CD4-positive, alpha-beta memory T cell (primary cell): ENCODE results near the gene DNAH10. TPM values are rescaled to one million over a fixed set of nuclear protein-coding genes. Genes with fewer than 3 reads are reported as not detected.

Source experiments
- CTCF ChIA-PET: fragments of 350-600 bp; sonication (Branson Sonifier 250); formaldehyde crosslinking; loops from one replicate; lab custom pipeline; 2021; ENCODE audit warnings: inconsistent platforms; ENCODE audit not compliant: partially characterized antibody; lab: Charles Lee
- POLR2A ChIA-PET: fragments of 350-600 bp; sonication (Branson Sonifier 250); formaldehyde crosslinking; loops from one replicate; lab custom pipeline; 2021; ENCODE audit not compliant: partially characterized antibody; lab: Charles Lee
- DNase-seq, 5 donors: peaks; one replicate each; pipeline versions ENCODE4 v3.0.0 to v3.0.0-alpha.2; 2020 to 2022; ENCODE audit warnings: mixed read lengths in 1 of 5
- H3K27ac ChIP-seq: one replicate; pipeline ENCODE4 v1.7.0; 2013; ENCODE audit warnings: low read depth, low read length
- H3K27me3 ChIP-seq: 2 replicates; pipeline ENCODE4 v1.7.0; 2013; ENCODE audit warnings: mild to moderate bottlenecking, low read length, moderate library complexity; ENCODE audit not compliant: insufficient read depth
- H3K36me3 ChIP-seq: 2 replicates; pipeline ENCODE4 v1.7.0; 2013; ENCODE audit warnings: mild to moderate bottlenecking, low read length, moderate library complexity; ENCODE audit not compliant: insufficient read depth
- H3K4me1 ChIP-seq: 2 replicates; pipeline ENCODE4 v1.7.0; 2013; ENCODE audit warnings: mild to moderate bottlenecking, low read length, moderate library complexity; ENCODE audit not compliant: insufficient read depth
- H3K4me3 ChIP-seq, 2 donors: one replicate each; pipeline ENCODE4 v1.7.0; 2013; ENCODE audit warnings: low read length in 2 of 2, mild to moderate bottlenecking in 1 of 2
- H3K9me3 ChIP-seq, 2 donors: one replicate each; pipeline ENCODE4 v1.7.0; 2013; ENCODE audit warnings: low read length in 2 of 2, control low read depth in 1 of 2; ENCODE audit not compliant: control insufficient read depth in 1 of 2
- H3K27ac Mint-ChIP-seq, 7 donors: one replicate each; pipeline ENCODE4 v1.8.0; 2020 to 2021; ENCODE audit warnings: mixed read lengths in 7 of 7, mild to moderate bottlenecking in 6 of 7, inconsistent platforms in 3 of 7, moderate library complexity in 3 of 7
- H3K27me3 Mint-ChIP-seq, 2 donors: one replicate each; pipeline ENCODE4 v1.8.0; 2020 to 2021; ENCODE audit warnings: mixed read lengths in 2 of 2
- H3K36me3 Mint-ChIP-seq, 2 donors: one replicate each; pipeline ENCODE4 v1.8.0; 2020 to 2021; ENCODE audit warnings: mixed read lengths in 2 of 2, inconsistent platforms in 1 of 2, mild to moderate bottlenecking in 1 of 2
- H3K4me1 Mint-ChIP-seq, 4 donors: one replicate each; pipeline ENCODE4 v1.8.0; 2020 to 2021; ENCODE audit warnings: mixed read lengths in 4 of 4, mild to moderate bottlenecking in 1 of 4
- H3K4me3 Mint-ChIP-seq, 8 donors: one replicate each; pipeline ENCODE4 v1.8.0; 2020 to 2021; ENCODE audit warnings: mixed read lengths in 8 of 8, mild to moderate bottlenecking in 7 of 8, moderate library complexity in 6 of 8, inconsistent platforms in 3 of 8
- H3K9me3 Mint-ChIP-seq, 8 donors: one replicate each; pipeline ENCODE4 v1.8.0; 2020 to 2021; ENCODE audit warnings: mixed read lengths in 8 of 8, mild to moderate bottlenecking in 5 of 8, inconsistent platforms in 3 of 8, moderate library complexity in 1 of 8
- intact Hi-C: fragments of 100-400 bp; cut with micrococcal nuclease; formaldehyde crosslinking; loops from one replicate; pipeline ENCODE4 v1.15.1; 2023
- polyA plus RNA-seq, 2 donors: library from polyadenylated mRNA; unstranded; fragments of 300-500 nt; fragmentation: Illumina TruSeq; gene quantifications; one replicate each; pipeline ENCODE4 v1.2.3, GENCODE V29; 2021
- total RNA-seq, 2 experiments: library from RNA; stranded (reverse); gene quantifications; one replicate each; pipeline ENCODE4 v1.2.3, GENCODE V29; 2021

DNAH10 gene
- total and polyA plus RNA-seq, 4 experiments from 2014 or later = 0.06 to 0.08 (median 0.06) TPM; not detected in 1

DNA sequence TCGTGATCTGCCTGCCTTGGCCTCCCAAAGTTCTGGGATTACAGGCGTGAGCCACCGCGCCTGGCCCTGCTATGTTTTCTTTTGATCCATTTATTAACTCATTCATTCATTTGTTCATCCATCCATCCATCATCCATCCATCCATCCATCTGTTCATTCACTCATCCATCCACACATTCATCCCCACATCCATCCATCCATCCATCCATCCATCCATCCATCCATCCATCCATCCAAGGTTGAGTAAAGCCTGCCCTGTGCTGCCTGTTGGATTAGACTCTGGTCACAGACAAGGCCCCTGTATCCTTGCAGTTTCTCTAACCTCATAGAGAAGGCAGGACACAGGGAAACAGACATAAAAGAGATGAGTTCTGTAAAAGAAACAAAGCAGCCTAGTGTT lies 44.9 kb downstream of the DNAH10 start:
- no peak for DNase-seq
- no peaks in the 10 kb centered on the region for H3K4me1 ChIP-seq
- H3K36me3 ChIP-seq = no peaks in the 10 kb centered on the region
- intact Hi-C loops = no loop called here
- H3K27me3 ChIP-seq = no peaks in the 10 kb centered on the region
- Mint-ChIP-seq H3K4me1 (peaks cover 0 to 1% (median 0%) of the 10 kb centered on the region in 4 donors), H3K4me3 (no peak overlapping the region), H3K27ac (peak overlapping the region in 1 of 7 donors; percentile 65), H3K27me3 (peaks cover 7 to 24% of the 10 kb centered on the region in 2 donors), H3K36me3 (no peaks in the 10 kb centered on the region), H3K9me3 (peaks cover 0 to 2% (median 0%) of the 10 kb centered on the region in 8 donors)
- POLR2A ChIA-PET = no interaction called here
- CTCF ChIA-PET = no interaction called here
- H3K4me3 ChIP-seq = no peak overlapping the region
- no peak overlapping the region for H3K27ac ChIP-seq
- H3K9me3 ChIP-seq = no peaks in the 10 kb centered on the region

DNA sequence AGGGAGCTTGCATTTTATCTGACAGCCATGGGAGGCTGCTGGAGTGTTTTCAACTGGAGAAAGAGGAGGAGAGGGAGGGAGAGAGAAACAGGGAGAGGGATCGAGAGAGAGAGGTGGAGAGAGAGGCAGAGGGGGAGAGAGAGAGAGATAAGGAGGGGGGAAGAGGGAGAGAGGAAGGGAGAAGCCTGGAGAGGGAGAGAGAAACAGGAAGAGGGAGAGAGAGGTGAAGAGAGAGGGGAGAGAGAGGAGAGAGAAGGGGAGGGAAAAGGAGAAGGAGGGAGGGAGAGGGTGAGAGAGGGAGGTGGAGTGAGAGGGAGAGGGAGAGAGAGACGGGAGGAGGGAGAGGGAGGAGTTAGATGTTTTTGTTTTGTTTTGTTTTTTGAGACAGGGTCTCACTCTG lies 45.6 kb downstream of the DNAH10 start:
- Mint-ChIP-seq H3K9me3 (peaks cover 0 to 2% (median 0%) of the 10 kb centered on the region in 8 donors), H3K27me3 (peaks cover 8 to 29% of the 10 kb centered on the region in 2 donors), H3K4me3 (no peak overlapping the region), H3K36me3 (no peaks in the 10 kb centered on the region), H3K4me1 (peaks cover 0 to 2% (median under 1%) of the 10 kb centered on the region in 4 donors), H3K27ac (no peak overlapping the region)
- Histone ChIP-seq H3K27ac (no peak overlapping the region), H3K36me3 (no peaks in the 10 kb centered on the region), H3K27me3 (no peaks in the 10 kb centered on the region), H3K4me3 (no peak overlapping the region), H3K4me1 (no peaks in the 10 kb centered on the region), H3K9me3 (no peaks in the 10 kb centered on the region)
- no peak for DNase-seq
- ChIA-PET CTCF (no interaction called here), POLR2A (no interaction called here)
- intact Hi-C loops = no loop called here

DNA sequence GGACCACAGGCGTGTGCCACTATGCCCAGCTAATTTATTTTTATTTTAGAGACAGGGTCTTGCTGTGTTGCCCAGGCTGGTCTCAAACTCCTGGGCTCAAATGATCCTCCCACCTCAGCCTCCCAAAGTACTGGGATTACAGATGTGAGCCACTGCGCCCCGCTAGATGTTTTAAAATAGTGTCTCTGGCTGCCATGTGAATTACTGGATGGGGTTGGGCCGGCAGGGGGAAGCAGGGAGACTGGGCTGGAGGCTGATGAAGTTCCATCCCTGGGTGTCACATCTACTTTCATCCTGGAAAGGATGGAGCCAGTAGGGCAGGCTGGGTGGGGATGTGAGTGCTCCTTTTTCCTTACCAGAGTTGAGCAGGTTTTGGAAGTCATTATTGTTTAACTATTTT lies 46.1 kb downstream of the DNAH10 start:
- Mint-ChIP-seq H3K9me3 (peaks cover 0 to 2% (median 0%) of the 10 kb centered on the region in 8 donors), H3K4me1 (peaks cover 0 to 2% (median under 1%) of the 10 kb centered on the region in 4 donors), H3K27ac (no peak overlapping the region), H3K4me3 (no peak overlapping the region), H3K36me3 (no peaks in the 10 kb centered on the region), H3K27me3 (peaks cover 8 to 30% of the 10 kb centered on the region in 2 donors)
- Histone ChIP-seq H3K27me3 (no peaks in the 10 kb centered on the region), H3K4me3 (no peak overlapping the region), H3K9me3 (no peaks in the 10 kb centered on the region), H3K36me3 (no peaks in the 10 kb centered on the region), H3K27ac (no peak overlapping the region), H3K4me1 (no peaks in the 10 kb centered on the region)
- POLR2A ChIA-PET = no interaction called here
- intact Hi-C loops = no loop called here
- no peak for DNase-seq
- CTCF ChIA-PET = no interaction called here

DNA sequence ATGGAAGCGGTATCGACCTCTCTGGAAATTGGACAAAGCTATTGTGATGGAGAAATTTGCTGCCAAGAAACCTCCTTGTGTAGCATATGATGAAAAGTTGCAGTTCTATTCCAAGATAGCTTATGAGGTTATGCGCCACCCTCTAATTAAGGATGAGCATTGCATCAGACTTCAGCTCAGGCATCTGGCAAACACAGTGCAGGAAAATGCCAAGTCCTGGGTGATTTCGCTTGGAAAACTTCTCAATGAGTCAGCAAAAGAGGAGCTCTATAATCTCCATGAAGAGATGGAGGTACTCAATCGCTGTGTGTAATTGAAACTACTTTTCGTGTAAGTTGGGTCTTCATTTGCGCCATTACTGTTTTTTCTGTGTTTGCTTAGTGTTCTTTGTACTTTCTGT lies 51.2 kb downstream of the DNAH10 start:
- H3K4me3 Mint-ChIP-seq = no peak overlapping the region
- H3K36me3 Mint-ChIP-seq = peaks cover 1 to 12% of the 10 kb centered on the region in 2 donors
- POLR2A ChIA-PET = no interaction called here

DNA sequence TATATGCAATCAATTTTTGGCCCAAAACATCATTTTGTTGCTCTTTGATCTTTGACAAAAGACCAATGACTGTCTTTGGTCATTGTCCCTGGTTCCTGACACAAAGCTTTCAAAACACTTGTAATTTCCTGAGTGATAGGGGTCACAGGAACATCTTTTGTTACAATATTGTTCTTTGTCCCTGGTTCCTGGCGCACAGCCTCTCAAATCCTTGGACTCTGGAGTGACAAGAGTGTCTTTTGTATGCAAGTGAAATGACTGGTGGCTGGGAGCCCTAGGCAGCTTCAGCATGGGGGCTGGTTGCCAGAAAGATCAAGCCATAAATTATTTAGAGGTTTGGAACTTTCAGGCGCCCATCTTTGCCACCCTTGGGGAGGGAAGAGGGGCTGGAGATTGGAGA lies 53.9 kb downstream of the DNAH10 start:
- intact Hi-C loops = no loop called here
- Histone ChIP-seq H3K4me1 (no peaks in the 10 kb centered on the region), H3K27ac (no peak overlapping the region), H3K36me3 (no peaks in the 10 kb centered on the region), H3K4me3 (no peak overlapping the region), H3K9me3 (no peaks in the 10 kb centered on the region), H3K27me3 (no peaks in the 10 kb centered on the region)
- Mint-ChIP-seq H3K9me3 (peaks cover 0 to 27% (median 17%) of the 10 kb centered on the region in 8 donors), H3K27ac (no peak overlapping the region), H3K36me3 (peaks cover 1 to 12% of the 10 kb centered on the region in 2 donors), H3K4me3 (no peak overlapping the region), H3K4me1 (peaks cover 0 to 2% (median 0%) of the 10 kb centered on the region in 4 donors), H3K27me3 (peaks cover 16 to 20% of the 10 kb centered on the region in 2 donors)
- no peak for DNase-seq
- ChIA-PET CTCF (no interaction called here), POLR2A (no interaction called here)

More for the DNA sequence above, 51.2 kb downstream of the DNAH10 start:
- Histone ChIP-seq H3K27ac (no peak overlapping the region), H3K9me3 (no peaks in the 10 kb centered on the region), H3K4me1 (no peaks in the 10 kb centered on the region), H3K27me3 (no peaks in the 10 kb centered on the region), H3K4me3 (no peak overlapping the region), H3K36me3 (no peaks in the 10 kb centered on the region)
- H3K27ac Mint-ChIP-seq = no peak overlapping the region
- H3K27me3 Mint-ChIP-seq = peaks cover 7 to 26% of the 10 kb centered on the region in 2 donors
- intact Hi-C loops = no loop called here
- CTCF ChIA-PET = interaction anchor here (0.6 kb wide), 1 partner anchor 1827 kb away, joined by 3 read pairs; no protein-coding TSS in a partner anchor
- peaks cover 0 to 2% (median 0%) of the 10 kb centered on the region in 4 donors for H3K4me1 Mint-ChIP-seq
- DNase-seq = no peak
- peaks cover 0 to 23% (median 17%) of the 10 kb centered on the region in 8 donors for H3K9me3 Mint-ChIP-seq

DNA sequence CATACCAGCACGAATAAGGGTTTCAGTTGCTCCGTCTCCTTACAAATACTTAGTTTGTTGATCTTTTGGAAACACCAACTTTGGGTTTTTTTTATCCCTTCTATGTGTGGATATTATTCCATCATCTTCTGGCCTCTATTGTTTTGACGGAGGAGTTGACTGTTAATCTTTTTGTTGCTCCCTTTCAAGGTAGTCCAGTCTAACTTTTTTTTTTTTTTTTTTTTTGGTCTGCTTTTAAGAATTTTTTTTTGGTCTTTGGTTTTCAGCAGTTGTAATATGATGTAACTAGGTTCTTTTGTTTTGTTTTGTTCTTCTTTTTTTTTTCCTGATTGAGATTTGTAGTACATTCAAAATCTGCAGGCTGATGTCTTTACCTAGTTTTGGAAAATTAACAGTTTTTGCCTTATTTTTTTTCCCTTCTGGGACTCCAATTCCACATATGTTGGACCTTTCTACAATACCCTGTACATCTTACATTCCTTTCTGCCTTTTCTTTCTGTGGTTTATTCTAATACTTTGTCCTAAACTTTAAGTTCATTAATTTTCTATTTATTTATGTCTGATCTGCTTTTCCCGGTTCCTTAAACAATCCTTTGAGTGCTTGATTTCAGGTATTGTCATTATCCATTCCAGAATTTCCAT lies 54.9 kb downstream of the DNAH10 start:
- peaks cover 16 to 20% of the 10 kb centered on the region in 2 donors for H3K27me3 Mint-ChIP-seq
- DNase-seq = no peak
- H3K36me3 Mint-ChIP-seq = peaks cover 1 to 12% of the 10 kb centered on the region in 2 donors
- H3K36me3 ChIP-seq = no peaks in the 10 kb centered on the region
- peaks cover 0 to 2% (median 0%) of the 10 kb centered on the region in 4 donors for H3K4me1 Mint-ChIP-seq
- H3K4me3 Mint-ChIP-seq = no peak overlapping the region
- H3K27ac Mint-ChIP-seq = no peak overlapping the region
- no peaks in the 10 kb centered on the region for H3K9me3 ChIP-seq
- no peak overlapping the region for H3K4me3 ChIP-seq
- H3K9me3 Mint-ChIP-seq = peaks cover 0 to 27% (median 17%) of the 10 kb centered on the region in 8 donors
- no peaks in the 10 kb centered on the region for H3K4me1 ChIP-seq
- no peak overlapping the region for H3K27ac ChIP-seq
- intact Hi-C loops = no loop called here
- ChIA-PET POLR2A (no interaction called here), CTCF (interaction anchor here (1.2 kb wide), 1 partner anchor 26 kb away, joined by 4 read pairs; no protein-coding TSS in a partner anchor)
- H3K27me3 ChIP-seq = no peaks in the 10 kb centered on the region

DNA sequence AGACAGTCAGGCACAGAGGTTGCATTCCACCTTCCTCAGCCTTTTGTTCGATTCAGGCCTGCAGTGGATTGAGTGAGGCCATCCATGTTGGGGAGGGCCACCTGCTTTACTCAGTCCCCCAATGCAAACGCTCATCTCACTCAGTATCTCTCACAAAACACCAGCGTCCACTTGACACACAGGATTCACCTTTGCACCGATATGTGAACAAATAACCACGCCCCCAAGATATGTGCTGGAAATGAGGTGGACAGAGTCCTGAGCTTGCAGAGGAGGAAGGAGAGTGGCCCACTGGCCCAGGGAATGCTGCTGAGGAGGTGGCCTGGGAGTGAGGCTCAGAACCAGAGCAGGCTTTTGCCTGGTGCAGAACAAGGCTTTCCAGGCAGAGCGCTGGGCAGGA lies 60.7 kb downstream of the DNAH10 start:
- intact Hi-C loops = no loop called here
- Histone ChIP-seq H3K27me3 (no peaks in the 10 kb centered on the region), H3K9me3 (no peaks in the 10 kb centered on the region), H3K4me3 (no peak overlapping the region), H3K4me1 (no peaks in the 10 kb centered on the region), H3K27ac (no peak overlapping the region), H3K36me3 (no peaks in the 10 kb centered on the region)
- no peak overlapping the region for H3K4me3 Mint-ChIP-seq
- ChIA-PET CTCF (no interaction called here), POLR2A (no interaction called here)
- H3K9me3 Mint-ChIP-seq = peaks cover 0 to 7% (median under 1%) of the 10 kb centered on the region in 8 donors
- peaks cover 0 to 4% (median under 1%) of the 10 kb centered on the region in 4 donors for H3K4me1 Mint-ChIP-seq
- DNase-seq = no peak
- H3K36me3 Mint-ChIP-seq = no peaks in the 10 kb centered on the region
- peak overlapping the region in 1 of 7 donors; percentile 4 for H3K27ac Mint-ChIP-seq
- peaks cover 27 to 28% of the 10 kb centered on the region in 2 donors for H3K27me3 Mint-ChIP-seq
